NCI-H460 (cell line): ENCODE data around the gene FAM120A. TPM values are rescaled to one million over a fixed set of nuclear protein-coding genes. Genes with fewer than 3 reads are reported as not detected.
"Not testable (repeated sequence)": the region's sequence is repeated elsewhere in the genome, so short reads cannot be mapped to it uniquely, and the experiment has no call there.

ENCODE experiments used
- DNase-seq: peaks from one replicate; pipeline ENCODE4 v3.0.0-alpha.2; 2016; ENCODE audit warnings: low read depth; ENCODE audit errors: extremely low read depth
- total RNA-seq: library from RNA; depleted of rRNA; stranded (reverse); fragments of >200 nt; shearing (Covaris generic); gene quantifications from 2 replicates; pipeline ENCODE4 v1.2.3, GENCODE V29; 2014

Gene FAM120A
- total RNA-seq, 1 experiment from 2014 or later: 144 TPM

GRCh38 chr9:93508207-93508606, 56.7 kb downstream of the FAM120A start:
- DNase-seq: no peak

GRCh38 chr9:93509084-93509483, 57.6 kb downstream of the FAM120A start:
- no peak for DNase-seq

GRCh38 chr9:93510041-93510440, 58.6 kb downstream of the FAM120A start:
- DNase-seq: no peak

GRCh38 chr9:93511228-93511627, 59.7 kb downstream of the FAM120A start:
- not testable (repeated sequence) for DNase-seq

- not testable (repeated sequence) for DNase-seq
These were observed 60.8 kb downstream of the FAM120A start for GRCh38 chr9:93512170-93512812.

- DNase-seq: no peak
These were observed 62.1 kb downstream of the FAM120A start for GRCh38 chr9:93513606-93514005.

GRCh38 chr9:93517331-93517730, 65.8 kb downstream of the FAM120A start:
- DNase-seq: no peak

- DNase-seq: no peak
These were observed 69.0 kb downstream of the FAM120A start for GRCh38 chr9:93520523-93520922.

GRCh38 chr9:93522736-93523135, 71.3 kb downstream of the FAM120A start:
- DNase-seq: no peak

GRCh38 chr9:93523518-93524144, 72.1 kb downstream of the FAM120A start:
- no peak for DNase-seq

GRCh38 chr9:93525476-93525875, 74.0 kb downstream of the FAM120A start:
- no peak for DNase-seq

- DNase-seq: no peak
These were observed 79.9 kb downstream of the FAM120A start for GRCh38 chr9:93531374-93531773.

- DNase-seq: no peak
These were observed 80.7 kb downstream of the FAM120A start for GRCh38 chr9:93532141-93532540.

- no peak for DNase-seq
These were observed 82.4 kb downstream of the FAM120A start for GRCh38 chr9:93533863-93534262.

- no peak for DNase-seq
These were observed 84.7 kb downstream of the FAM120A start for GRCh38 chr9:93536167-93536566.

- DNase-seq: no peak
These were observed 85.4 kb downstream of the FAM120A start for GRCh38 chr9:93536874-93537273.

GRCh38 chr9:93540305-93540704, 88.8 kb downstream of the FAM120A start:
- no peak for DNase-seq

- no peak for DNase-seq
These were observed 89.5 kb downstream of the FAM120A start for GRCh38 chr9:93541005-93541404.

GRCh38 chr9:93541581-93542349, 90.3 kb downstream of the FAM120A start:
- no peak for DNase-seq

- no peak for DNase-seq
These were observed 91.6 kb downstream of the FAM120A start for GRCh38 chr9:93543117-93543516.

GRCh38 chr9:93546356-93546755, 94.9 kb downstream of the FAM120A start:
- no peak for DNase-seq

GRCh38 chr9:93549611-93550010, 98.1 kb downstream of the FAM120A start:
- DNase-seq: no peak
